ENCODE measurements around the gene GADD45A.
"Not testable (repeated sequence)": the region's sequence is repeated elsewhere in the genome, so short reads cannot be mapped to it uniquely, and the experiment has no call there.

GADD45A gene

DNA sequence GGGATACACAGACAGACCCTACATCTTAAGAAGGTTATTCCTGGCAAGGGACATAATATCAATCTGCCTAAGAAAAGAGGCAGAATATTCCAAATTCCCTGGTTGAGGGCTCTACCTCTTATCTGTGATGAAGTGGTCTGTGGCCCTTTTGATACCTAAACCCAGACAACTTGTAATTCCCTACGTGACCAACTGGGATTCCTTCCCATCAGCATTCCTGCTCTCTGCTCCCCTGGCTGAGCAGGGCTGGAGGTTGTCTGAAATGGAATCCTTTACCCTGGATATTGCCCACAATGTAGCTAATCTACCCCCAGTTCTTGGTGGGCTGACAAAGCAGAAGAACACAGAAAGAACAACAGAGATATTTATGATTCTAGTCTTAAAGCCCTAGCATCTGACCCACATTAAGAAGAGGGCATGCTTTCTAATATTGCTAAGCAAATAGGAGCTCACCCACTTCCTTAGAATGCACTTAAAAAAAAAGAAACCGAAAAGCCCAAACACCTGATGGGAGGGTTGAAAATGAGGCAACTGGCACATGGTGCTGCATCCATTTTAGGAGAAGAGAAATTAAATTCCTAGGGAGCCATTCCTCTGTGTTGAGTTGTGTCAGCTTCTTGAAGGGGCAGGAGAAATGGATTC is 36.8 kb downstream of the GADD45A start:
- DNase-seq: no peak

- no peak for DNase-seq
Observed at GRCh38 chr1:67722292-67722944, 37.4 kb downstream of the GADD45A start.

DNA sequence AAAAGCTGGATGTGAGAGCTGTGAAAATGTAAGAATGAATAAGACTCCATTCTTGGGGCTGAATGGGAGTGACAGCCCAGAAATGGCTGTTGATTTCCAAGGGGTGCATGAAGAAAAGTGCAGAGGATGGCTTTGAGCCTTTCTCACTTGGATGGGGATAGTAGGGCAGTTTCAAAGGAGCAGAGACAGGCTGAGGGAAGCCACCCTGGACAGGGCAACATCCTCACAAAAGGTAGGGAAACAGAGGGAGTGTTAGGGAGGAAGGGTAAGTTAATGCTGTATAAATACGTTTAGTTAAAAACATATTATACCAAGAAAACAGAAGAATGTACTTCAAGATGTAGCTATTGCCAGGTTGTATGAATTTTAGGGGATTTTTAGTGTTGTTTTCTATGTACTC is 38.1 kb downstream of the GADD45A start:
- DNase-seq: no peak

GRCh38 chr1:67723620-67724019 is 38.6 kb downstream of the GADD45A start:
- DNase-seq: peak; percentile 75

DNA sequence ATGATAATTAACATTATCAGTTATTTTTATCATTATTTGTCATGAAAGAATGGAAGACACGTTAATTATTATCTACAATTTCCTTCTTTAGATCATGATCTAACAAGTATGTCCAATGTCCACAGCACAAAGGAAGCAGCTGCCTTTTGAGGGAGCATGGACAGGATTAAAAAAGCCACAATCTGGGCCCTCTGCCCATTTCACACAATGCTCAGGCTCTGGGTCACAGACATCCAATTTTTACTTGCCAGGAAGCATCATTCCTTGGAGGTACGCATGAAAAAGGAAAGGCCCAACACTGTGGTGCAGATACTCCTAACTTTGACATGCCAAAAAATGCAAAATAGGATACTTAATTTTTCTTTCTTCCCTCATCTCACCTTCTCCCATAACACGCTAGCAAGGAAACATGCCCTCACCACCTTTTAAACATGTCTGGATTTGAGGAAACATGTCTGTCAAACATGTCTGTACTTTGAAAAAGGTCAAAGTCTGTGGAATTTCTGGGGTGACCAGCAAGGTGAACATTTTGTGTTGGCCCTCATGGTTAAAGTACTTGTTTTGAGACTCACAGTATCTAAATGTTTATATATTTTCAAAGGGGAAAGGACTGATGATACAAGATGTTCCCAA is 40.0 kb downstream of the GADD45A start:
- peak; percentile 90 for DNase-seq

DNA sequence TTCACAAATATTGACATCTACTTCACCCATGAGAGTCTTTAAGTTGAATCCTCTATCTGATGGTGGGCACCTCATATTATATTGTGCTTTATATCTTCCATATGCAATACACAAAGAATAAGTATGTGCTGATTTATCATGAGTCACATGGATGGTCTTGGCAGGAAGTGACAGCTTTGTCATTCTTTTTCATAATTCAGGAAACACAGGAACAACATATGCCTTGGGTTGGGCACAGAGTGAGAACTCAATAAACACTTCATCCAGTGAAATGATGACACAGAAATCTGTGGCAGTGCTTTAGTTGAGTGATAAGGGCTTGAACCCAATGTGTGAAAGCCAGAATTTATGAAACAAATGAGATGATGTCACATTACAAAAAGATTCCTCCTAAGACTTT is 41.2 kb downstream of the GADD45A start:
- DNase-seq: peak; percentile 88

- no peak for DNase-seq
Observed at GRCh38 chr1:67729872-67730271, 44.9 kb downstream of the GADD45A start.

- not testable (repeated sequence) for DNase-seq
Observed at GRCh38 chr1:67730312-67730711, 45.3 kb downstream of the GADD45A start.

DNA sequence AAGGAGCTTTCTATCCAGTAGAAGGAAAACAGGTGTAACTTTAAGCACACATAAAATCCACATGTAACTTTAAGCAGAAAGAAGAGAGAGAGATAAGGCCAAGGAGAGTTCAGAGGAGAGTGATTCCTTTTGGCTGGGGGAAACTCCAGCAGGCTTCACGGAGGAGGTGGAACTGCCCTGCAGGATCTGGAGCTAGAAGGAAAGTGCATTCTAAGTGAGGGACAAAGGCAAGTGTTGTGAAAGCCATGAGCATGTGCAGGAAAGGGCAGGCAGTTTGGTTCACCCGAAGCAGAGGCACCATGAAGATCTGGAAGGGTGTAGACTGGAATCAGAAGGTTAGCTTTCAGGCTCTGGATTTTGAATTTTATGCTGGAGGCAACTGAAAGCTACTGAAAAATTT is 46.3 kb downstream of the GADD45A start:
- DNase-seq: no peak

DNA sequence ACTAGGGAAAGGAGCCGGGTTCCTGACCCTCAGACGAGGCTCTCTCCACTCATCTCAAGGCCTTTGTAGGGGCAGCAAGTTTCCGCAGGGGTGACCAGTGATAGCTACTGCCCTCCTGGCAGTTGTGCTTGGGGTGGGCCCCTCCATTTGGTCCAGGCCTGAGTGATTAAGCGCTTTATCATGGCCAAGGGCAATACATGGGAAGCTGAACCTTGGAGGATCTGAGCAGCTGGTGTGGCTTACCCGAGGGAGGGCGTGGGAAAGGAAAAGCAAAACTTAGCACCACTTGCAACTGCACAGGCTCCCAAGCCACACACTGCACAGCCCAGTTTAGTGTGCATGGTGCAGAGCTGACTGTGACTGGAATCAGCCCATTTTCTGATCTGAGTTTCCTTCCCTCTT is 47.8 kb downstream of the GADD45A start:
- peak; percentile 61 for DNase-seq

- DNase-seq: no peak
Observed at GRCh38 chr1:67733681-67734322, 48.8 kb downstream of the GADD45A start.

DNA sequence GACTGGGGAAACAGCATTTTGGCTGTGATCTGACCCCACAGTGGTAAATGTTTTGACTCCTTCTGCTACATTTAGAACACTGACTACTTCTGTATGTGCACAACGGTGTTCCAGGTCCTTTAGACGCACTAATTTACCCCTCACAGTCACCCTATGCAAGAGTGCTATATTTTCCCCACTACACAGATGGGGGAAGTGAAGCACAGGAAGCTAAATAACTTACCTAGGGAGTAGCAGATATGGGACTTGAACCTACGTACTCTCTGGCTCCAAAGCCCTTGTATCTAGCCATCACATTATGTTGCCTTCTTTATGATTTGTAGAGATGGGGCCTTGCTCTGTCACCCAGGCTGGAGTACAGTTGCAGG is 49.3 kb downstream of the GADD45A start:
- DNase-seq: no peak

GRCh38 chr1:67735206-67735605 is 50.2 kb downstream of the GADD45A start:
- DNase-seq: no peak

DNA sequence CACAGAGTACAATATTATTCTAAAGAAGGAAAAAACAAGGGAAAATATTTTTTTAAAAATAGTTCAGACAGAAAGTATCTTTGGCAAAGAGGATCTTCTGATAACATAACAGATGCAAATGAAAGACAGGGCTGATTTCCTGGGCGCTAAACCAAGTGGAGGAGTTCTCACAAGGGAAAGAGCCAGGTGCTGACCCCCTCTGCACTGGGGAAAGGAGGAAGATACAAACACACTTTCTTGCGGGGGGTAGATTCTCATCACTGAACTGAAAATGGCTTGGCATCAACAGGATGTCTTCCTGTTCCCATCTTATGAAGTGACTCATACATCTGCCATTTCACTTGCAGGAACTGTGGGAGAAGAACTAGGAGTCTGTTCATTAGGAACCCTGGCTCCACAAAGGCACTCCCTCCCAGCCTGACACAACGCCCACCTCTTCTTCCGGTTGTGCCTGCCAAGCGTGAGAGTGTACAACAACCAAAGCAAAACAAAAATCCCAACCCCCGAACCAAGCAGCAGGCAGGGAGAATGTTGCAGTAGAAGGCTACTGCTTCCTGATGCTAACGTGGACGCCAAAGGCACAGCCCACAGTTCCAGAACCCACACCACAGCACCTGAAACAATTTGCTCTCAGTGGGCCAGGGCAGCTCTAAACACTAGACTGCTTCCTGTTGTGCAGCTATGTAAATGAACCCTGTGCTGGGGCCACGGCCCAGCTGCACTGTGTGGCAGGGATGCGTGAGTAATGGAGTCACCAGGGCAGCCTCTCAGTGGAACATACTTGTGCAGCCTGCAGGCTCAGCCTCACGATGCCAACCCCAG is 51.0 kb downstream of the GADD45A start:
- DNase-seq: peak; percentile 96

DNA sequence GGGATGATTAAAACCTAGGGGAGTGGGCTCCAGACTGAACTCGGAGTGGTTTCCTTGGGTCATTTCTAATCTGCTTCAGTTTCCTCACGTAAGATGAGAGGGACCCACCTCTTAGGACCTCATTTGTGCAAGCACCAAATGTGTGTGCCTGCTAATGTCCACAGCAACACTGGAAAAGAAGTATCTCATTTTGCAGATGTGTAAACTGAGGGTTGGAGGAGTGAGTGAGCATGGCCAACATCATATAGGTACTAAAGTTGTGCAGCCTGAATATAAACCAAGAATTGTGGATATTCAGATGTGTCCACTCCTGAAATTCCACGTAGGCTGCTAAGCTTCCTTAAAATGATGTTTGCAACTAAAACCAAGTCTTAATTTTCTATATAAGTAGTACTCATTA is 51.7 kb downstream of the GADD45A start:
- DNase-seq: no peak

- DNase-seq: no peak
Observed at GRCh38 chr1:67737875-67738274, 52.9 kb downstream of the GADD45A start.

All from fibroblast of skin of back (primary cell).